Adrenal gland (tissue), 12 donors: ENCODE results near the gene HOXD8. TPM values are rescaled to one million over a fixed set of nuclear protein-coding genes. Genes with fewer than 3 reads are reported as not detected.

ENCODE experiments used
- DNase-seq, 7 donors: peaks; one replicate each; pipeline ENCODE4 v3.0.0-alpha.2; 2019 to 2020
- H3K27ac ChIP-seq, 5 donors: fragments of 200-600 bp; sonication (generic) in 4 of 5; 1 replicate in 3 of 5; 2 replicates in 2 of 5; pipeline versions ENCODE4 v1.5.1 to v1.8.0; 2016 to 2020; ENCODE audit warnings: mild to moderate bottlenecking in 1 of 5
- H3K27me3 ChIP-seq: fragments of 200-600 bp; 2 replicates; pipeline ENCODE4 v1.8.0; 2021
- H3K36me3 ChIP-seq, 2 donors: fragments of 200-600 bp; replicated peaks in 1 of 2; 1 replicate in 1 of 2; 2 replicates in 1 of 2; pipeline versions ENCODE4 v1.5.1 to v1.8.0; 2018 to 2022
- H3K4me1 ChIP-seq, 2 donors: fragments of 200-600 bp; replicated peaks in 1 of 2; 1 replicate in 1 of 2; 2 replicates in 1 of 2; pipeline versions ENCODE4 v1.5.1 to v1.8.0; 2018 to 2021
- H3K4me3 ChIP-seq, 4 donors: fragments of 200-600 bp; sonication (generic) in 3 of 4; one replicate each; pipeline ENCODE4 v1.5.1; 2016 to 2018
- H3K9me3 ChIP-seq, 3 donors: fragments of 200-600 bp; sonication (generic) in 1 of 3; replicated peaks in 1 of 3; 1 replicate in 2 of 3; 2 replicates in 1 of 3; pipeline versions ENCODE4 v1.5.1 to v1.8.0; 2016 to 2021
- CTCF ChIP-seq, 6 experiments: fragments of 450-650 bp in 4 of 6; fragments of 200-600 bp in 2 of 6; sonication (generic) in 1 of 6; IDR thresholded peaks; 1 replicate in 5 of 6; 2 replicates in 1 of 6; pipeline versions ENCODE4 v1.5.1 to v1.8.0; 2016 to 2021; ENCODE audit warnings: antibody characterized with exemption in 6 of 6, mild to moderate bottlenecking in 2 of 6, moderate library complexity in 1 of 6
- POLR2A ChIP-seq, 2 donors: fragments of 450-650 bp; IDR thresholded peaks; one replicate each; pipeline ENCODE4 v1.6.1; 2017; ENCODE audit warnings: antibody characterized with exemption in 2 of 2, mild to moderate bottlenecking in 2 of 2, moderate library complexity in 1 of 2
- WGBS, 4 donors: extraction: QIAGEN DNeasy Blood & Tissue Kit in 2 of 4; methylation state at CpG; one replicate each; pipeline versions ENCODE4 v1.1.5 to v1.1.7; 2013 to 2017; 5-methylcytosine and 5-hydroxymethylcytosine counted together
- intact Hi-C, 2 donors: fragments of 100-400 bp; cut with DNase I; formaldehyde crosslinking; loops; one replicate each; pipeline versions ENCODE4 v1.14.1 to v1.15.0; 2022 to 2023
- polyA plus RNA-seq, 3 donors: library from polyadenylated mRNA; stranded (reverse); fragments of 200-250 nt in 2 of 3; fragments of 350-450 nt in 1 of 3; fragmentation: Illumina TruSeq in 1 of 3; extraction: RNeasy Lipid Tissue Mini Kit (QIAGEN cat#74804) in 1 of 3; gene quantifications; one replicate each; pipeline ENCODE4 v1.2.3, GENCODE V29; 2013 to 2014
- total RNA-seq, 9 donors: library from RNA; depleted of rRNA in 4 of 9; stranded (reverse); fragments of >200 nt in 4 of 9; fragments of 120-200 nt in 1 of 9; fragmentation: NEBNext Ultra II Directional in 1 of 9; extraction: Animal tissue kit (Norgen Biotek cat#: 25700) in 1 of 9; gene quantifications; one replicate each; pipeline versions ENCODE4 v1.1.0 to v1.2.4, GENCODE V29; 2013 to 2023
- donor health status: healthy with polysubstance abuse.
- donor health status: Bipolar disorder and iron deficiency.
- donor health status: DM: yes; HTN: yes; CAD: no.
- donor health status: DM: no; HTN: no; CAD: no.
- donor health status: DM: no; HTN: no; CAD: no.
- donor health status: DM: yes; HTN: yes; CAD: no.

HOXD8 gene
- total and polyA plus RNA-seq, 12 donors, result 11.3 to 46.2 (median 33.3) TPM

- H3K4me3 ChIP-seq, result peak within 1 kb of the TSS in 1 of 4 donors; percentile 41
- intact Hi-C loops, result loop anchor here in 1 of 2 donors (5.0 to 10.0 kb wide), 2 partner anchors 725 to 838 kb away; no protein-coding TSS in a partner anchor
- H3K36me3 ChIP-seq, result no peaks in the 10 kb centered on the region
- no peak for DNase-seq
- H3K4me1 ChIP-seq, result peaks cover 4 to 29% of the 10 kb centered on the region in 2 donors
- TF ChIP-seq CTCF (IDR thresholded peaks at IDR 0.05), result no peak
- no peak for TF ChIP-seq POLR2A (IDR thresholded peaks at IDR 0.05)
- WGBS, 4 donors, result 2 to 18% (median 4%) methylated on average over 13 to 94 of the region's 95 CpGs
- no peak within 1 kb of the TSS for H3K27ac ChIP-seq
- no peaks in the 10 kb centered on the region for H3K9me3 ChIP-seq
- H3K27me3 ChIP-seq, result peaks cover 97% of the 10 kb centered on the region
Measured at GRCh38 chr2:176092270-176093144, 37.0 kb upstream of the HOXD8 start, which contains the start of gene HOXD13. HOXD13 (plus strand) TSS chr2:176092721; CDS start chr2:176092891, 170 bp downstream.

- no peak for DNase-seq
- H3K4me1 ChIP-seq, result peaks cover under 1 to 27% of the 10 kb centered on the region in 2 donors
- peak overlapping the region in 1 of 4 donors; percentile 41 for H3K4me3 ChIP-seq
- peaks cover 97% of the 10 kb centered on the region for H3K27me3 ChIP-seq
- H3K9me3 ChIP-seq, result no peaks in the 10 kb centered on the region
- TF ChIP-seq CTCF (IDR thresholded peaks at IDR 0.05) (no peak), POLR2A (IDR thresholded peaks at IDR 0.05) (no peak)
- WGBS, 4 donors, result 5 to 9% (median 7%) methylated on average over 22 to 53 of the region's 53 CpGs
- no peaks in the 10 kb centered on the region for H3K36me3 ChIP-seq
- intact Hi-C loops, result loop anchor here in 1 of 2 donors (5.0 to 10.0 kb wide), 2 partner anchors 726 to 839 kb away; no protein-coding TSS in a partner anchor
- H3K27ac ChIP-seq, result no peak overlapping the region
Measured at GRCh38 chr2:176093145-176093897, 36.2 kb upstream of the HOXD8 start.

- no peak for TF ChIP-seq POLR2A (IDR thresholded peaks at IDR 0.05)
- 11 to 15% (median 13%) methylated on average over 8 of the region's 8 CpGs for WGBS, 4 donors
- Histone ChIP-seq H3K27me3 (peaks cover 97% of the 10 kb centered on the region), H3K36me3 (no peaks in the 10 kb centered on the region), H3K9me3 (no peaks in the 10 kb centered on the region), H3K4me1 (peaks cover 0 to 25% of the 10 kb centered on the region in 2 donors), H3K4me3 (no peak overlapping the region), H3K27ac (no peak overlapping the region)
- no peak for DNase-seq
- intact Hi-C loops, result loop anchor here in 1 of 2 donors (5.0 to 10.0 kb wide), 2 partner anchors 727 to 839 kb away; no protein-coding TSS in a partner anchor
Measured at GRCh38 chr2:176093898-176094249, 35.6 kb upstream of the HOXD8 start.

- DNase-seq, result no peak
- TF ChIP-seq POLR2A (IDR thresholded peaks at IDR 0.05) (no peak), CTCF (IDR thresholded peaks at IDR 0.05) (no peak)
- peaks cover 0 to 25% of the 10 kb centered on the region in 2 donors for H3K4me1 ChIP-seq
- no peak overlapping the region for H3K4me3 ChIP-seq
- intact Hi-C loops, result loop anchor here in 1 of 2 donors (5.0 to 10.0 kb wide), 2 partner anchors 727 to 840 kb away; no protein-coding TSS in a partner anchor
- H3K36me3 ChIP-seq, result no peaks in the 10 kb centered on the region
- H3K27ac ChIP-seq, result no peak overlapping the region
- WGBS, 4 donors, result 8 to 17% (median 10%) methylated on average over 12 of the region's 12 CpGs
- peaks cover 98% of the 10 kb centered on the region for H3K27me3 ChIP-seq
- H3K9me3 ChIP-seq, result no peaks in the 10 kb centered on the region
Measured at GRCh38 chr2:176094349-176094748, 35.2 kb upstream of the HOXD8 start.
